Mesenchymal stem cell (in vitro differentiated cells and primary cell): ENCODE data around the gene NPIPB4. TPM values are rescaled to one million over a fixed set of nuclear protein-coding genes. Genes with fewer than 3 reads are reported as not detected.
"Not testable (repeated sequence)": the region's sequence is repeated elsewhere in the genome, so short reads cannot be mapped to it uniquely, and the experiment has no call there.

ENCODE experiments used
- DNase-seq: peaks from one replicate; pipeline ENCODE4 v3.0.0-alpha.2; 2013
- H2AFZ ChIP-seq: one replicate; pipeline ENCODE4 v1.6.1; 2013; ENCODE audit warnings: low read depth, mild to moderate bottlenecking, control low read depth, inconsistent platforms, low read length, moderate library complexity
- H2AK5ac ChIP-seq: 2 replicates; pipeline ENCODE4 v1.6.1; 2013; ENCODE audit warnings: low read length, moderate library complexity, mild to moderate bottlenecking, inconsistent platforms; ENCODE audit not compliant: severe bottlenecking
- H2BK120ac ChIP-seq: one replicate; pipeline ENCODE4 v1.6.1; 2013; ENCODE audit warnings: low read depth, mild to moderate bottlenecking, inconsistent platforms, low read length, moderate library complexity
- H2BK12ac ChIP-seq, 2 experiments: one replicate each; pipeline ENCODE4 v1.6.1; 2013; ENCODE audit warnings: inconsistent platforms in 2 of 2, low read length in 2 of 2, mild to moderate bottlenecking in 2 of 2, moderate library complexity in 2 of 2, control low read depth in 1 of 2
- H2BK15ac ChIP-seq: one replicate; pipeline ENCODE4 v1.6.1; 2013; ENCODE audit warnings: mild to moderate bottlenecking, low read depth, inconsistent platforms; ENCODE audit not compliant: poor library complexity, severe bottlenecking
- H2BK5ac ChIP-seq: 2 replicates; pipeline ENCODE4 v1.6.1; 2013; ENCODE audit warnings: low read depth, mild to moderate bottlenecking, low read length, control low read depth, inconsistent platforms; ENCODE audit not compliant: poor library complexity, severe bottlenecking
- H3K14ac ChIP-seq, 2 experiments: one replicate each; pipeline ENCODE4 v1.6.1; 2013; ENCODE audit warnings: inconsistent platforms in 2 of 2, low read length in 2 of 2, control low read depth in 1 of 2, mild to moderate bottlenecking in 1 of 2, moderate library complexity in 1 of 2
- H3K18ac ChIP-seq, 2 experiments: one replicate each; pipeline ENCODE4 v1.6.1; 2013; ENCODE audit warnings: inconsistent platforms in 2 of 2, low read length in 2 of 2, control low read depth in 1 of 2, low read depth in 1 of 2, mild to moderate bottlenecking in 1 of 2
- H3K23ac ChIP-seq, 2 experiments: one replicate each; pipeline ENCODE4 v1.6.1; 2013; ENCODE audit warnings: inconsistent platforms in 2 of 2, low read length in 2 of 2, mild to moderate bottlenecking in 2 of 2, moderate library complexity in 2 of 2, control low read depth in 1 of 2
- H3K27ac ChIP-seq: 2 replicates; pipeline ENCODE4 v1.5.1; 2013; ENCODE audit warnings: mild to moderate bottlenecking, moderate library complexity, low read length, control low read depth, inconsistent platforms; ENCODE audit not compliant: poor library complexity, severe bottlenecking
- H3K27me3 ChIP-seq, 2 experiments: 2 replicates each; pipeline versions ENCODE4 v1.6.1 to v1.7.0; 2013; ENCODE audit warnings: low read length in 2 of 2, mild to moderate bottlenecking in 2 of 2, moderate library complexity in 2 of 2, control low read depth in 1 of 2, inconsistent platforms in 1 of 2; ENCODE audit not compliant: control insufficient read depth in 1 of 2, insufficient read depth in 1 of 2
- H3K36me3 ChIP-seq, 2 experiments: 2 replicates each; pipeline versions ENCODE4 v1.6.1 to v1.7.0; 2013; ENCODE audit warnings: low read length in 2 of 2, control low read depth in 1 of 2, inconsistent platforms in 1 of 2, low read depth in 1 of 2, mild to moderate bottlenecking in 1 of 2; ENCODE audit not compliant: insufficient read depth in 2 of 2, control insufficient read depth in 1 of 2
- H3K4ac ChIP-seq, 2 experiments: one replicate each; pipeline ENCODE4 v1.6.1; 2013; ENCODE audit warnings: inconsistent platforms in 2 of 2, low read length in 2 of 2, mild to moderate bottlenecking in 2 of 2, moderate library complexity in 2 of 2, control low read depth in 1 of 2, low read depth in 1 of 2
- H3K4me1 ChIP-seq: 2 replicates; pipeline ENCODE4 v1.6.1; 2013; ENCODE audit warnings: low read depth, low read length, control low read depth; ENCODE audit not compliant: control insufficient read depth, insufficient read depth
- H3K4me2 ChIP-seq: 2 replicates; pipeline ENCODE4 v1.6.1; 2013; ENCODE audit warnings: low read length, mild to moderate bottlenecking, inconsistent platforms; ENCODE audit not compliant: poor library complexity, severe bottlenecking
- H3K4me3 ChIP-seq, 2 experiments: 2 replicates each; pipeline versions ENCODE4 v1.5.1 to v1.7.0; 2013; ENCODE audit warnings: low read length in 2 of 2, mild to moderate bottlenecking in 2 of 2, control low read depth in 1 of 2, low read depth in 1 of 2; ENCODE audit not compliant: insufficient read depth in 1 of 2
- H3K79me1 ChIP-seq: replicated peaks from 2 replicates; pipeline ENCODE4 v1.6.1; 2013; ENCODE audit warnings: mild to moderate bottlenecking, control low read depth, low read length, inconsistent platforms; ENCODE audit not compliant: poor library complexity, severe bottlenecking
- H3K9ac ChIP-seq: 2 replicates; pipeline ENCODE4 v1.7.0; 2013; ENCODE audit warnings: mild to moderate bottlenecking, low read length, moderate library complexity
- H3K9me3 ChIP-seq: 2 replicates; pipeline ENCODE4 v1.7.0; 2013; ENCODE audit warnings: mild to moderate bottlenecking, low read length; ENCODE audit not compliant: control insufficient read depth
- H4K8ac ChIP-seq: one replicate; pipeline ENCODE4 v1.6.1; 2013; ENCODE audit warnings: inconsistent platforms, mild to moderate bottlenecking, low read length, moderate library complexity
- H4K91ac ChIP-seq: one replicate; pipeline ENCODE4 v1.6.1; 2013; ENCODE audit warnings: mild to moderate bottlenecking, low read length, inconsistent platforms
- WGBS: methylation state at CpG from one replicate; pipeline ENCODE4 v1.1.7; 2013; ENCODE audit warnings: mixed read lengths; 5-methylcytosine and 5-hydroxymethylcytosine counted together
- small RNA-seq: library from polyadenylated mRNA; stranded (forward); fragments of <200 nt; extraction: miRNeasy Mini kit (QIAGEN cat#:217004); gene quantifications from one replicate; pipeline ENCODE3, GENCODE V24; 2013; ENCODE audit warnings: low read depth

NPIPB4 gene

DNA sequence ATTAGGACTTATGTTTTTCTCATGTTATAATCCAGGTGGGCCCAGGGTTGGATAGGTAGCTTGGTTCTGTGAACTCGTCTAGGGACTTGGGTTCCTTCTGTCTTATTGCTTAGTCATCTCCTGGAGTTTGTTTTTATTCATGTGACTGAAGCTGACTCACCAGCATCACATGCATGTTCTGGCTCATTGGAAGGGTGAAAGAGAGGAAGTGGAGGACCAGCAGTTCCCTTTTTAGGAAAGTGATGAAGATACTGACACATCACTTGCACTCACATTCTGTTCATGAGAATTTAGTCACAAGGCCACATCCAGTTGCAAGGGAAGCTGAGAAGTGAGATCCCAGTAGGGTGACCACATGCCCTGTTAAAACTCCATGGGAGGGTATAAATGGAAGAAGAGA, 67.0 kb downstream of the NPIPB4 start:
- H3K4me2 ChIP-seq, H3K23ac ChIP-seq, H4K8ac ChIP-seq, H3K9ac ChIP-seq, H4K91ac ChIP-seq, H3K27ac ChIP-seq, H2BK5ac ChIP-seq, H2BK120ac ChIP-seq, H2AFZ ChIP-seq, DNase-seq, H3K79me1 ChIP-seq, H3K18ac ChIP-seq, H2AK5ac ChIP-seq, H3K9me3 ChIP-seq, H3K14ac ChIP-seq, H3K4ac ChIP-seq, H3K36me3 ChIP-seq, H2BK12ac ChIP-seq, H3K4me3 ChIP-seq, H3K27me3 ChIP-seq, H3K4me1 ChIP-seq, H2BK15ac ChIP-seq: not testable (repeated sequence)
- WGBS = no CpG with 5 or more reads among the region's 1 CpG

Small RNA genes lying within 50 kb of the gene (small RNA-seq; reads per million reads assigned to genes)
- not detected for gene AC092375.3
